Measurements from ENCODE around the gene ANKRD26. TPM values are rescaled to one million over a fixed set of nuclear protein-coding genes. Genes with fewer than 3 reads are reported as not detected.

The ANKRD26 gene
- total RNA-seq, 4 donors from 2014 or later = 2.4 to 4.7 (median 3.5) TPM

GRCh38 chr10:27019827-27020226, 80.5 kb downstream of the ANKRD26 start:
- WGBS, 2 donors = 64 to 65% methylated on average over 4 of the region's 4 CpGs
- no peak overlapping the region for H3K4me3 ChIP-seq (ENCODE audit: low read depth, poor library complexity, severe bottlenecking)
- intact Hi-C loops (cut with DNase I; ENCODE audit: low total_unique reads) = no loop called here
- TF ChIP-seq, protein P1, sequence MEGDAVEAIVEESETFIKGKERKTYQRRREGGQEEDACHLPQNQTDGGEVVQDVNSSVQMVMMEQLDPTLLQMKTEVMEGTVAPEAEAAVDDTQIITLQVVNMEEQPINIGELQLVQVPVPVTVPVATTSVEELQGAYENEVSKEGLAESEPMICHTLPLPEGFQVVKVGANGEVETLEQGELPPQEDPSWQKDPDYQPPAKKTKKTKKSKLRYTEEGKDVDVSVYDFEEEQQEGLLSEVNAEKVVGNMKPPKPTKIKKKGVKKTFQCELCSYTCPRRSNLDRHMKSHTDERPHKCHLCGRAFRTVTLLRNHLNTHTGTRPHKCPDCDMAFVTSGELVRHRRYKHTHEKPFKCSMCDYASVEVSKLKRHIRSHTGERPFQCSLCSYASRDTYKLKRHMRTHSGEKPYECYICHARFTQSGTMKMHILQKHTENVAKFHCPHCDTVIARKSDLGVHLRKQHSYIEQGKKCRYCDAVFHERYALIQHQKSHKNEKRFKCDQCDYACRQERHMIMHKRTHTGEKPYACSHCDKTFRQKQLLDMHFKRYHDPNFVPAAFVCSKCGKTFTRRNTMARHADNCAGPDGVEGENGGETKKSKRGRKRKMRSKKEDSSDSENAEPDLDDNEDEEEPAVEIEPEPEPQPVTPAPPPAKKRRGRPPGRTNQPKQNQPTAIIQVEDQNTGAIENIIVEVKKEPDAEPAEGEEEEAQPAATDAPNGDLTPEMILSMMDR (IDR thresholded peaks at IDR 0.05) = no peak
- TF ChIP-seq POLR2A (IDR thresholded peaks at IDR 0.05) = no peak
- DNase-seq (ENCODE audit: low spot score in 2 of 2) = no peak

GRCh38 chr10:26997610-26998009, 102.7 kb downstream of the ANKRD26 start:
- 80 to 92% methylated on average over 9 of the region's 9 CpGs for WGBS, 2 donors
- H3K4me3 ChIP-seq (ENCODE audit: low read depth, poor library complexity, severe bottlenecking) = no peak overlapping the region
- TF ChIP-seq, protein P1 (IDR thresholded peaks at IDR 0.05) = no peak
- TF ChIP-seq POLR2A (IDR thresholded peaks at IDR 0.05) = no peak
- intact Hi-C loops (cut with DNase I; ENCODE audit: low total_unique reads) = no loop called here
- no peak for DNase-seq (ENCODE audit: low spot score in 2 of 2)

GRCh38 chr10:26994743-26995142, 105.6 kb downstream of the ANKRD26 start:
- intact Hi-C loops (cut with DNase I; ENCODE audit: low total_unique reads) = no loop called here
- 69 to 84% methylated on average over 3 of the region's 3 CpGs for WGBS, 2 donors
- H3K4me3 ChIP-seq (ENCODE audit: low read depth, poor library complexity, severe bottlenecking) = no peak overlapping the region
- TF ChIP-seq, protein P1 (IDR thresholded peaks at IDR 0.05) = no peak
- TF ChIP-seq POLR2A (IDR thresholded peaks at IDR 0.05) = no peak
- no peak for DNase-seq (ENCODE audit: low spot score in 2 of 2)

DNA sequence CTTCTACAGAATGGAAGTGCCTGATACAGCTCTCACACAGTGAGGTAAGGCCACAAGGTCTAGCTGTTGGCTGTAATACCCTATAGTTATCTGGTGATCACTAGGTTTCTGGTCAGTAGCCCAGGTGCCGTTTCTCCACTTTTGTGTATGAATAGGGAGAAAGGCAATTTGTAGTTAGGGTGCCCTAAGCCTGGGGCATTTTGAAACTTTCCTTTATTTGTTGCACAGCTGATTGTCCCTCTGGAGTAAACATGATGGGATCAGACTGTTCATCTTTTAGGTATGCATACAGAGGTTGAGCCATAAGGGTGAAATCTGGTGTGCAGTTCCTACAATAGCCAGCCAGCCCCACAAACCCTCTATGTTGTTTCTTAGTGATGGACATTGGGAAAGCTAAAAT, 112.4 kb downstream of the ANKRD26 start:
- intact Hi-C loops (cut with DNase I; ENCODE audit: low total_unique reads) = no loop called here
- no peak for TF ChIP-seq POLR2A (IDR thresholded peaks at IDR 0.05)
- TF ChIP-seq, protein P1 (IDR thresholded peaks at IDR 0.05) = no peak
- H3K4me3 ChIP-seq (ENCODE audit: low read depth, poor library complexity, severe bottlenecking) = no peak overlapping the region
- no peak for DNase-seq (ENCODE audit: low spot score in 2 of 2)
- WGBS, 2 donors = 59 to 81% methylated on average over 1 of the region's 1 CpG

- TF ChIP-seq, protein P1 (IDR thresholded peaks at IDR 0.05) = no peak
- no peak for TF ChIP-seq POLR2A (IDR thresholded peaks at IDR 0.05)
- WGBS, 2 donors = 40 to 86% methylated on average over 1 of the region's 1 CpG
- H3K4me3 ChIP-seq (ENCODE audit: low read depth, poor library complexity, severe bottlenecking) = no peak overlapping the region
- intact Hi-C loops (cut with DNase I; ENCODE audit: low total_unique reads) = no loop called here
- no peak for DNase-seq (ENCODE audit: low spot score in 2 of 2)
These were observed 117.1 kb downstream of the ANKRD26 start for GRCh38 chr10:26983156-26983555.

GRCh38 chr10:26982058-26982457, 118.2 kb downstream of the ANKRD26 start:
- H3K4me3 ChIP-seq (ENCODE audit: low read depth, poor library complexity, severe bottlenecking) = no peak overlapping the region
- 80 to 81% methylated on average over 1 of the region's 1 CpG for WGBS, 2 donors
- intact Hi-C loops (cut with DNase I; ENCODE audit: low total_unique reads) = no loop called here
- no peak for TF ChIP-seq POLR2A (IDR thresholded peaks at IDR 0.05)
- TF ChIP-seq, protein P1 (IDR thresholded peaks at IDR 0.05) = no peak
- DNase-seq (ENCODE audit: low spot score in 2 of 2) = no peak

Data from lower leg skin (tissue), 4 donors.